ENCODE data around the gene KRTAP22-1.

KRTAP22-1 gene

DNA sequence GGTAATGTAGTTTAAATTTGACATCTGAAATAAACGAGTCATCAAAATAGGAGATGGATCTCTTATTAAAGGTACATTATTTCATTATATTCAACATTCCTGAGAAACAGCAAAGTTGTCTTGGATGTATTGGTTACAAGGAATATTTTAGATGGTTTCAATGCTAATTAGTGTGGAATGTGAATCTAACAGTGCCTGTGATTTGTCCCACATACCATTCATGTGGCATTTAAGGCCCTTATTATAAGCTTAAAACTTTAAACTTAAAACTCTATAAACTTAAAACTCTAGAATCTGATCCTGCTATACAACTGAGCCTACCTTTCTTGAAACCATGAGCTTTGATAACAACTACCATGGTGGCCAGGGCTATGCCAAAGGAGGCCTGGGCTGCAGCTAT, at the start of gene KRTAP22-1:
Gene KRTAP22-1 (plus strand): TSS at position 301 of the 400 bp plus-strand sequence.
- DNase-seq (ENCODE audit: low read depth) = no peak

DNA sequence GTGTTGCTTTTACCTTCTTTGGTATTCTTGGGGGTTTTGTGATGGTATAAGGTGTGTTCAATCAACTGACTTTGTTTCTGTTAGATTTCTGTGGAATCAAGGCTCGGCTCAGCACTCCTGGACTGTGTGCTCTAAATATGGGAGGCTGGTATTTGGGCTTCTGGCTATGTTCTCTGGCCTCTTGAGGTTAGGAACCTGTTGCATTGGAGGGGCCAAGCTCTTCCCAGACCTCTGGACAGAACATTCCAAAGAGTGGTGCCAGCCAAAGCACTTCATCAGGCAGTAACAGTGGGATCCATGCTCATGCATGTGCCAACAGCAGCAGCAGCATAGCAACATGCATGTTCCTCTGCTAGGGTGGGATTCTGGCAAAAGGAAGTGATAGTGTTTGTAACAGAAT, 48.1 kb upstream of the KRTAP22-1 start:
- no peak for DNase-seq (ENCODE audit: low read depth)

DNA sequence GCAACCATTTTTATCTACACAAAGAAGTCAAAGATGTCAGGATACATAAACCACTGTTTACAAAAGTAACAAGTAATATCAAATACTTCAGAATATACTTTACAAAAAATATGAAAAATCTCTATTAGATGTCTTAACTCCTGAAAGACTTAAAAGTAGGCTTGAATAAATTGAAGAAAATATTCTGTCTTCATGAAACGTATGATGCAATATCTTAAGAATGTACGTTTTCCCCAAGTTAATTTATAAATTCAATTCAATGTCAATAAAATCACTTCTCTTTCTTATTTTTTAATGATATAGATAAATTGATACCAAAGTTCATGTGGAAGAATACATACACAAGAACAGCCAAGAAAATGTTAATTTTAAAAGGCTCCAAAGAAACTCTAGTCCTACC, 45.8 kb upstream of the KRTAP22-1 start:
- DNase-seq (ENCODE audit: low read depth) = no peak

DNA sequence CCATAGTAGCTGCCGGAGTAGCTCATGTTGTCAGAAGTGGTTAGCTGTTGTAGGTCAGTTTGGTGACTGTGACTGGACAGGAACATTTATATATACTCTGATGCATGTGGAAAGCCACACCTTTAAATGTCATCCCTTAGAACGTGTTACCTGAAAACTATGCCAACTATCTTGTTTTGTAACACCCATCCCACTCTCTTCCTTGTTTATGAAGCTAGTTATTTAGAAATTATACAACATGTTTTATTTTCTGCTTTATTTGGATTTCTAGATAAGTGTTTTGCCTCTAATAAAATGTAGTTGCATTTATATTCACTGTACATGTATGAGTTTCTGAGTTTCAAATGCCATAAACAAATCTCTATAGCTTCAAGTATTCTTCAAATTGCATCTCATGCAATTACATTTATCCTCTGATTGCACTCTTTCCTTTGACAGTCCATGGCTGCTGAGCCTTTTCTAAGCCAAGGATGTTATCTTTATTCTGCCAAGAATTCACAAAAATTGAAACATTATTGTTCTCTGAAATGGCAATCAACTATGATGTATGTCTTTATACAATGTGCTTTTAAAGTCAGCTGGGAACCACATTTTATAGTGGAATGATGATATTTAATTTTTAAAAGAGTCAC, 39.5 kb upstream of the KRTAP22-1 start, which contains the start of gene KRTAP19-7:
Gene KRTAP19-7 (minus strand): TSS at position 51 of the 632 bp plus-strand sequence. CDS start 25 bp downstream, at position 26.
- no peak for DNase-seq (ENCODE audit: low read depth)

DNA sequence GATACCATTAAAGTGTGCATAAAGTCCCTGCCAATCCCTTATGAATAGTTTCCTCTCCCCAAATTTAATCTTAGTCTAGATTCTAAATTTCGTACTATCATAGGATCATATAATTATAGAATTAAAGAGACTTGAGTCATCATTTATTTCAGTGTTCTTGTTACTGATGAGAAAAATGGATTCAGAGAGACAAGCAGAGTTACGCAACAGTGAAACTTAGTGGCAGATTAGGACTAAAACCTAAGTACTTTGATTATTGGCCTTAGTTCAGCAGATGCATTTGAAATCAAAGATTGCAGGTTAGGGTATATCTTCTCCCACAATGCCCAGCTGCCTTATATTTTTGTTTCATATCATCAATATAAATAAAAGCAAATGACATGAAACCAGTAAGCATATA, 38.9 kb upstream of the KRTAP22-1 start:
- DNase-seq (ENCODE audit: low read depth) = no peak

DNA sequence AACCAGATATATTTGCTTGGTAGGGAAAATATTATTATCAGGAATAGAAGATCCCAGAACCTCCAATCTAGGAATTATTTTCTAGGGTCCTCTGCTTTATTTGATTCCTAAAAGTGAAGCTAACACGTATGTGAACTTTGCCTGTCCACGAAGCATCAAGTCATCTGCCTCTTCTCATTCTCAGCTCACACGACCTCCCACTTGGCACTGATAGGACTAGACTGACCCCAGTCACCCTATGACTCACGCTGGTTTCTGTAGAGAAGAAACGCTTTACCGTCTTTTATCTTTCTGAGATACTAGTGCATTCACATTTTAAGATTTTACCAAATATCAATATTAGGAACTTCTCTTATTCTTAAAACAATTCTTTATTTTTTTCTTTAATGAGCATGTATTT, 37.8 kb upstream of the KRTAP22-1 start:
- no peak for DNase-seq (ENCODE audit: low read depth)

DNA sequence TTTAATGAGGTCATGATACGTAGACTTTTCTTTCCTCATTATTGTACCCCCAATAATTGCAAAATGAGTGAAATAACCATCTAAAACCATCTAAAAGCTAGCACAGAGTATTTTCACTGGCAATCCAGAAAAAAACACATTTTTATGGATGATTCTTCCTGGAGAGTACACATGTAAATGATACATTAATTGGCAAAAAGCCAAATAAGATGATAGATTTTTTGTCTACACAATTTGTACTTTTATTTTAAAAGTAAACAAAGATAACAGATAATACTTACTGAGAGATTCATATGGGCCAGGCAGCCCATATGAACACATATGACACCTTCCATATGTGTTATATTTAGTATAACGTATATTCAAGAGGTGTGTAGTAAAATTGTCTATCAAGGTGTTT, 37.3 kb upstream of the KRTAP22-1 start:
- no peak for DNase-seq (ENCODE audit: low read depth)

DNA sequence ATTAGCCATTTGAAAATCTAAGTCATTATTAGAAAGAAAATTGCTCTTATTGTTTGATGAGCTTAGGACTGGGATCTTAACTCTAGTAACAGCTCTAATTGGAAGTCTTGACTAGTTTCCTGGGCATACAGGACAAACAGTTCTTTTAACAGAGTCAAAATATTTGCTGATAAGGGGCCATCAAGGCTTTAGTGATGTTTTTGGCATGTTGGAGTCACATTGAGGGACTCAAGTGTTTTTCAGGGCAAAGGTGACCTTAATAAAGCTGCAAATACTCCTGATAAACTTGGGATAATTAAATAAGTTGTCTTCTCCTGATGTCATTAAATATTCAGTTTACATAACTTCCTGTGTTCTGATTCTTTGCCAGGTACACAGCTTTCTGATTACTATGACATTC, 33.3 kb upstream of the KRTAP22-1 start:
- DNase-seq (ENCODE audit: low read depth) = no peak

DNA sequence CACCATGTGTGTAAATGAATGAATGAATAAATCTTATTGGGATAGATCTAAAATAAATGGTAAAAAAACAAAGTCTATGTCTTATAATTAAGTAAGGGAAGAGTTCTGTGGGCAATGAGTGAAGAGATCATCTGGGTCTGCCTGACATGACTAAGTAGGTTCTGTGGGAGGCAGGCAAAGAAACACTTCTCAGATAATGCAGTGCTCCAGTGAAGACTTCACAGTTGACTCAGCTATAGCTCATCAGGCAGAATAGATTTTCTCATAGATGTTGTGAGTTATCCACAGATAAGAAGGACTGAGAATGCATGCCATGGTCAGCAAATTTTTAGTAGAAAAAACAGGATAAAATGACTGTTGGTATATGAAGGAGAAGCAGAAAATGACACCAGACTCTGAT, 23.1 kb upstream of the KRTAP22-1 start:
- DNase-seq (ENCODE audit: low read depth) = no peak

DNA sequence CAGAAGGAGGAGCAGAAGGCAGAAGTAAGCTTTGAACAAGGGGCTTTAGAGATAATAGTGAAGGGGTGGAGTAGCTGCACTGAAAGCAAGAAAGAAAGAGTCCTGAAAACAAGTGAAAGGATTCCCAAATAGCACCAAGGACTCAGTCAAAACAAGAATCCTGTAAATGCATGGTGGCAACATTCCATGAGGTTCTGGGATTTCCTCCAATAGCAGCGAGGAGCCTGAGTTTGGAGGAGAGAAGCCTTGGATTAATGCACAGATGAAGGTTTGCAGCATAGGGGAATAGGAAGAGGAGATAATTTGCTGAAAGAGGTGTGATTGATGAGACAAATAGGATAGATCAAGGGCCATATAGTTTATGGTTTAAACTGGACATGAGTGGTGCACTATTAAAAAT, 21.5 kb upstream of the KRTAP22-1 start:
- DNase-seq (ENCODE audit: low read depth) = no peak

DNA sequence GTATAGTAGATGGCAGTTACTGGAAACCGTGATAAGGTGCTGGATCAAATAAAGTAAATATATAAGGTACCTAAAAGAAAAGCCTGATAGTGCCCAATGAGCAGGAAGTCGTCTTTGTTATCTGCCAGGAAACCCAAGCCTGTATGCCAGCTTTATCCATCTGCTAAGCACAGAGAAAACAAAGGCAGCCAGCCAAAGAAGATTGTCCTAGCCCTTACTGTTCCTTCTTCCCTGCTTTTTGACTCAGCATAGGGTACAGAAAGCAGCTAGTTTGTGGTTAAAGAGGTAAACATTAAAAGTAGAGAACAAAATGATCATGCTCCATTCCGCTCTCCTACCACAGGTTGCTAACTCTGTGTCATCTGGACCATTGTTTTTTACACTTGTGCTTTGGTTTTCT, 20.8 kb upstream of the KRTAP22-1 start:
- DNase-seq (ENCODE audit: low read depth) = no peak

DNA sequence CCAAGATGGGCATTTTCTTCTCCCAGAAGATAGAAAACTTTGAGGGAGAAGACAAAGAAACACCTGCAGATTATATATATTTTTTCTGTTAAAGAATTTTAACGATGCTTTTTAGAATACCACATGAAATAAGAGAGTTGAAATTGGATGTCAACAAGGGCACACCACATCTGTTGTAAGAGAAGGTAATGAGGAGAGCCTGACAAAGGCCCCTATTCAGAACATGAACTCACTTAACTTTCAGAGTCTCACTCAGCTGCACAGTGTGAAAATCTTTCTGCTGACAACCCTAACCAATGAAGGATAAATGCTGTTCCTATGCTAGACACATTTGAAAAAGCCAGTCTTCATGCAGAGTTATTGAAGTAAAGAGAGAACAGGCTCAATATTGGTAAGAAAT, 18.0 kb upstream of the KRTAP22-1 start:
- no peak for DNase-seq (ENCODE audit: low read depth)

DNA sequence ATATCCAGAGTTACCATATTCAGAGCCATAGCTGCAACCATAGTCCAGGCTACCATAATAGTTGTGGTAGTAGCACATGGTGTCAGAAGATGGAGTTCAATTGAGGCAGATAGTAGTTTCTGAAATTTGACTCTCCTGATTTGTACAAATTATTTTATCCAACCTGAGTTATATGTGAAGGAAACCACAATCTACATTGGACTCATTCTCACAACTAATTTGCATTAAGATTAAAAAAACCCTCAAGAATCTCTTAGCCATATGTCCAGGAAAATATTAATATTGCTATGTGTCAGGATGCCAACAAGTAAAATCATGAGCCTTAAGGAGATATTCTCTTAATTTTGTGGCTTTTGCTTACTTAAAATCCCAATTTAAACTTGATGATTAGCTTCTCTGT, 10.6 kb upstream of the KRTAP22-1 start, which contains the start of gene KRTAP22-2:
Gene KRTAP22-2 (minus strand): TSS at position 101 of the 400 bp plus-strand sequence.
- no peak for DNase-seq (ENCODE audit: low read depth)

DNA sequence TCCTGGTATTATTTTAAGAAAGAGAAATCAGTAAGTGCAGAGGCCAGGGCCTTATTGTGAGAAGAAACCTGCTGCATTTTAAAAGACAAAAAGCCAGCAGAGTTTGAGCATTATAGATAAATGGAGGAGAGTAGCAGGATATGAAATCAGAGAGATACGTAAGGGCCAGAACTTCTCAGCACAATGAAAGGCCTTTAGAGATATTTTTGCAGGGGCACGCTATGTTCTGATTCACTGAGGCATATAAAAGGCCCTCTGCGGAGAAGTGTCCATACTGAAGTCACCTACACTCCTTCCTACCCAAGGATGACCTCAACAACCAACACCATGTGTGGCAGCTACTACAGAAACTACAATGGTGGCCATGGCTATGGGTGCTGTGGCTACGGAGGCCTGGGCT, 8.7 kb upstream of the KRTAP22-1 start, which contains the start of gene KRTAP6-3:
Gene KRTAP6-3 (plus strand): TSS at position 301 of the 400 bp plus-strand sequence. CDS start 6 bp downstream, at position 307.
- no peak for DNase-seq (ENCODE audit: low read depth)

DNA sequence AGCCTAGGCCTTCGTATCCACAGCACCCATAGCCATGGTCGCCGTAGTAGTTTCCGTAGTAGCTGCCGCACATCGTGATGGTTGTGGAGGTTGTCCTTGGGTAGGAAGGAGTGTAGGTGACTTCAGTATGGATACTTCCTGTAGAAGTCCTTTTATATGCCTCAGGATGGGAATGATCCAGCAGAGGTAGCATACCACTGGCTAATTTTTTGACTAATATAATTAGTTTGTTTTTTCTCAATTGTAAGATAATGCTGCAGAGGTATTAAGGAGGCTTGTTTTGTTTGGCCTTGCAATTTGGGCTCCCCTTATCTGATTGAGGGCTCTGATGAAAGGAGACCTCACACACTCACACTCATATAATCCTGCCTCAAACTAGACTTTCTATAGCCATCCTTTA, 2.1 kb upstream of the KRTAP22-1 start, which contains the start of gene KRTAP6-2:
Gene KRTAP6-2 (minus strand): TSS at position 101 of the 400 bp plus-strand sequence. CDS start 28 bp downstream, at position 73.
- no peak for DNase-seq (ENCODE audit: low read depth)

DNA sequence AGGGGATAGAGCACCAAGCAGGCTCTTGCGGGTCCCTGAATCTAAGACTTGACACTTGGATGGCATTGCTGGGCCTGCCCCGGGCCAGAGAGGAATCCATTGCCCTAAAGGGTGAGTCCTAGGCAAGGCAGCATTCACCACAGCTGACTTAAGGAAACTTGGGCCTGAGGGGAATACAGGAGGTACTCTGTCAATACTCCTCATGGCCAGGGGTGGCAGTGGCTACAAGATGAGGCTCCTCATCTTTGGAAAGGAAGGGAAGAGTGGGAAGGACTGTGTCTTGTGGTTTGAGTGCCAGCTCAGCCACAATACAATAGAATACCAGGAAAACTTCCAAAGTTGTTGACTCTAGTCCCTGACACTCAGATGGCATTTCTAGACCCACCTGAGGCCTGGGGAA, 5.1 kb downstream of the KRTAP22-1 start:
- no peak for DNase-seq (ENCODE audit: low read depth)

DNA sequence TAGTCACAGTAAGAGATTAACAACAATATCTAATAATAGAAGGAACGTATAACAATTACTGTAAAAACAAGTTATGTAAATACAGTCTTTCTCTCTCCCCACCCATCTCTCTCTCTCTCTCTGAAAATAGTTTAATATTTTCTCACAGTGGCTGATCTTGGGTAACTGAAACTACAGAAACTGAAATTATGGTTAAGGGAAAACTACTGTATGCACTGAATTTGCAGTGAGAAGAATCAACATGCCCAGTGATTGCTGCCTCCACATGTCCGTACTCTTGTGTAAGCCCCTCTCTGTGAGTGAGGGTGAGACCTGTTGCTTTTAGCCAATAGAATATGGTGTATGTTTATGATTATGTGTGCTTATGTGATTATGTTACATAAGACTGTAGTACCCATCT, 11.2 kb downstream of the KRTAP22-1 start:
- DNase-seq (ENCODE audit: low read depth) = no peak

DNA sequence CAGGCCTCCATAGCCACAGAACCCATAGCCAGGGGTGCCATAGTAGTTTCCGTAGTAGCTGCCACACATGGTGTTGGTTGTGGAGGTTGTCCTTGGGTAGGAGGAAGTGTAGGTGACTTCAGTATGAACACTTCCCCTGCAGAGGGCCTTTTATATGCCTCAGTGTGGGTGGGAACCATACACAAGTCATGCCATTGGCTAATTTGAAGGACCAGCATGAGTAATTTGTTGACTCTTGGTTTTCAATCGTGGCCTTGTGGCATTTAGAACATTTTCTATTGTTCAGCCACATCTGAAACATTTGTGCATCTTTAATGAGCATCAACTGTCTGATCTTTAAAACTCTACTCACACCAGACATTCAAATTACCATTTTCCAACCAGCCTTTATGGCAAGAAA, 12.9 kb downstream of the KRTAP22-1 start, which contains the start of gene KRTAP6-1:
Gene KRTAP6-1 (minus strand): TSS at position 95 of the 400 bp plus-strand sequence. CDS start 26 bp downstream, at position 69.
- DNase-seq (ENCODE audit: low read depth) = no peak

DNA sequence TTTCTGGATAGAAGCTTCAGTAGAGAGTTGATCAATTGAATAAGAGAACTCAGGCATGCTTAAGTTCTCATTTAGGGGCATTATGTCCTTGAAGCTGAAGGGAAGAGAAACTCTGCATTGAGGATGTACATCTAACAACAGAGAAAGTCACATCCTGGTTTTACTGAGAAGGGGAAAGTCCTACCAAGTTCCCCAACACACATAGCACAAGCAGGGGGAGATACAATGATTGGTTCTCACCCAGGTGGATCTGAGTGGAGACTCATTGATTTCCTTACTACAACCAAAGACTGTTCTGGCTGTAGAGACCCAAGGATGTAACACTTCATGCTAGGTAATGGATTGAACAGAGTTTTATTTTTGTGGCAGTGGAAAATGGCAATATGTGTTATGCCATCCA, 14.3 kb downstream of the KRTAP22-1 start:
- no peak for DNase-seq (ENCODE audit: low read depth)

DNA sequence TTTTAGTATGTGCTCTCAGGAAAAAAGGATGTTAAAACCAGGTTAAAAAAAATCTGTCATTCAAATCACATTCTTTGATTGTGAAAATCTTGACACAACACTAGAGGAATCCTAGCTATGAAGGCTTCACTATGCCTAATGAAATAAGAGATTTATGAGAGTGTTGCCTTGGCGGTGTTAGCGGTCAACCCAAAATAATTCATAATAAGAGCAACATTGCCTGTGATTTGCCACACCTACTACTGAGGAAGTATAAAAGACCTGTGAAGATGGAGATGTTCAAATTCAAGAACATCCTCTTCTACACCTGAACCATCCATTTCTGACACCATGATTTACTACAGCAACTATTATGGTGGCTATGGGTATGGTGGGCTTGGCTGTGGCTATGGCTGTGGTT, 15.2 kb downstream of the KRTAP22-1 start, which contains the start of gene KRTAP20-1:
Gene KRTAP20-1 (plus strand): TSS at position 301 of the 400 bp plus-strand sequence. CDS start 30 bp downstream, at position 331.
- DNase-seq (ENCODE audit: low read depth) = no peak

DNA sequence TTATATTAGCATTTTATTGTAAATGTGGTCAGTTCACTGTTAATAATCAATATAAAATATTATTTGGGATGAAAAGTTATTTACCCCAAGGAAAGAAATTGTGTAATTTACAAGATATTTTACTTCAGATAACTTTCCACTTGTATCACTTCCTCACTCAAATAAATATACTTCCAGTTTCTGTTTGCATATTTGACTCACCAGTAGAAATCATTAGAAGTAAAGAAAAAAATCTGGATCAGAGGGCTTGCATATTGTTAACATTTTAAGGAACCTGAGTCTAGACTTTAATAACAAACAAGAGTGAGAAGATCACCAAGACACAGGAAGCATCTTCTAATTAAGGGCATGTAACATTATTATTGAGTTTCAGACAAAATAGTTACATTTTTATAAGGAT, 19.2 kb downstream of the KRTAP22-1 start:
- no peak for DNase-seq (ENCODE audit: low read depth)

DNA sequence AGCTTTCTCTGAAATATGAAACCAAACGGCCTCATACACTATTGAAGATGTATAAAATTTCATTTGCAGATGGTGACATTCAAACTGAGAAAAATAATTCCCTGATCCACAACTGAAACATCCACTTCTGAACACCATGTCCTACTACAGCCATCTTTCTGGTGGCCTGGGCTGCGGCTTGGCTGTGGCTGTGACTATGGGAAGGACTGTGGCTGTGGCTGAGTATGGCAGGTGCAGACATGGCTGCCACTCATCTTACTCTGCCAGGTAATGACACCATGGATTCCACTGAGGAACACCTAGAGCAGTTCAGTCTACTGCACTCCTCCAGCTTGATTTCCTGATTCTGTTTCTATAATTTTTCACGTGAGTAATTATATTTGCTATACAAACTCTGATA, 19.6 kb downstream of the KRTAP22-1 start, which contains the start of gene KRTAP20-4:
Gene KRTAP20-4 (plus strand): TSS at position 106 of the 400 bp plus-strand sequence.
- DNase-seq (ENCODE audit: low read depth) = no peak

DNA sequence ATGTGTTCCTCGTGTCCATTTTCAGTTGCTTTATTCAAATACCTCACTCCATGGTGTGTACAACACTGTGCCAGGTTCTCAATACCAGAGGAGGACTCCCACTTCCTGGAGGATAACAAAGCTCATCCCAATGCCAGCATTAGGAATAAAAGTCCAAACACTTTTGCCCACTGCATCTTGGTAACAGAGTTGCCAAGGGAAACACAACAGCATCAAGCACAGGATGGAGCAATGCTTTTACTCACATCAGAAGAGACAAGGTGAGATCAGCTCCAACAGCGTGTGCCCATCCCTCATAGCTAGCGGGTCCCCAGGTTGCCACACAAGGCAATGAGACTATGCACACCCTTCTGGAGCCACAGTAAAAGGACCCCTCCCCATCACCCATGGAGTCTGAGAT, 22.5 kb downstream of the KRTAP22-1 start:
- no peak for DNase-seq (ENCODE audit: low read depth)

Measured in HS-27A (cell line).